Coronary artery (tissue), 2 donors: ENCODE measurements around the gene UBASH3B.
"Not testable (repeated sequence)": the region's sequence is repeated elsewhere in the genome, so short reads cannot be mapped to it uniquely, and the experiment has no call there.

Experiments used
- DNase-seq: peaks from one replicate; pipeline ENCODE4 v3.0.0-alpha.2; 2017; ENCODE audit warnings: low spot score
- H3K27ac ChIP-seq, 2 donors: fragments of 200-600 bp; sonication (generic); one replicate each; pipeline ENCODE4 v1.5.1; 2016 to 2019
- H3K4me3 ChIP-seq: fragments of 200-600 bp; sonication (generic); 2 replicates; pipeline ENCODE4 v1.5.1; 2016; ENCODE audit warnings: mild to moderate bottlenecking, moderate library complexity
- TF ChIP-seq, protein P1 (sequence below): fragments of 200-600 bp; sonication (generic); IDR thresholded peaks from one replicate; pipeline ENCODE4 v1.5.1; 2019; ENCODE audit warnings: antibody characterized with exemption

UBASH3B gene

GRCh38 chr11:122861631-122862030 is 206.1 kb downstream of the UBASH3B start:
- Histone ChIP-seq H3K27ac (no peak overlapping the region), H3K4me3 (no peak overlapping the region)
- no peak for DNase-seq
- TF ChIP-seq, protein P1, sequence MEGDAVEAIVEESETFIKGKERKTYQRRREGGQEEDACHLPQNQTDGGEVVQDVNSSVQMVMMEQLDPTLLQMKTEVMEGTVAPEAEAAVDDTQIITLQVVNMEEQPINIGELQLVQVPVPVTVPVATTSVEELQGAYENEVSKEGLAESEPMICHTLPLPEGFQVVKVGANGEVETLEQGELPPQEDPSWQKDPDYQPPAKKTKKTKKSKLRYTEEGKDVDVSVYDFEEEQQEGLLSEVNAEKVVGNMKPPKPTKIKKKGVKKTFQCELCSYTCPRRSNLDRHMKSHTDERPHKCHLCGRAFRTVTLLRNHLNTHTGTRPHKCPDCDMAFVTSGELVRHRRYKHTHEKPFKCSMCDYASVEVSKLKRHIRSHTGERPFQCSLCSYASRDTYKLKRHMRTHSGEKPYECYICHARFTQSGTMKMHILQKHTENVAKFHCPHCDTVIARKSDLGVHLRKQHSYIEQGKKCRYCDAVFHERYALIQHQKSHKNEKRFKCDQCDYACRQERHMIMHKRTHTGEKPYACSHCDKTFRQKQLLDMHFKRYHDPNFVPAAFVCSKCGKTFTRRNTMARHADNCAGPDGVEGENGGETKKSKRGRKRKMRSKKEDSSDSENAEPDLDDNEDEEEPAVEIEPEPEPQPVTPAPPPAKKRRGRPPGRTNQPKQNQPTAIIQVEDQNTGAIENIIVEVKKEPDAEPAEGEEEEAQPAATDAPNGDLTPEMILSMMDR = no peak

GRCh38 chr11:122862091-122862490 is 206.6 kb downstream of the UBASH3B start:
- DNase-seq = no peak

DNA sequence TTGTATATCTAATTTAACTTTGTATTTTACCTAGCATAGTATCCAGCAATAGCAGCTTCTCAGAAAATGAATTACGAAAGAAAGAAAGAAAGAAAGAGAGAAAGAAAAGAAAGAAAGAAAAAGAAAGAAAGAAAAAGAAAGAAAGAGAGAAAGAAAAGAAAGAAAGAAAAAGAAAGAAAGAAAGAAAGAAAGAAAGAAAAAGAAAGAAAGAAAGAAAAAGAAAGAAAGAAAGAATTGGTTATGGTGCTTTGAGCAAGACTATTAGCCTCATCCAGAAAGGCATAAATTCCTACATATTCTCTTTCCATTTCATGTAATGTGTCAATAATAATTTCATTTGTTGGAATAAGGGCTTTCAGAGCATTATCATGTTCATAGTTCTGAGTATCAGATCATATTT is 207.6 kb downstream of the UBASH3B start:
- not testable (repeated sequence) for DNase-seq, H3K4me3 ChIP-seq, H3K27ac ChIP-seq

More at GRCh38 chr11:122862091-122862490, 206.6 kb downstream of the UBASH3B start:
- Histone ChIP-seq H3K27ac (no peak overlapping the region), H3K4me3 (no peak overlapping the region)
- TF ChIP-seq, protein P1 = no peak

DNA sequence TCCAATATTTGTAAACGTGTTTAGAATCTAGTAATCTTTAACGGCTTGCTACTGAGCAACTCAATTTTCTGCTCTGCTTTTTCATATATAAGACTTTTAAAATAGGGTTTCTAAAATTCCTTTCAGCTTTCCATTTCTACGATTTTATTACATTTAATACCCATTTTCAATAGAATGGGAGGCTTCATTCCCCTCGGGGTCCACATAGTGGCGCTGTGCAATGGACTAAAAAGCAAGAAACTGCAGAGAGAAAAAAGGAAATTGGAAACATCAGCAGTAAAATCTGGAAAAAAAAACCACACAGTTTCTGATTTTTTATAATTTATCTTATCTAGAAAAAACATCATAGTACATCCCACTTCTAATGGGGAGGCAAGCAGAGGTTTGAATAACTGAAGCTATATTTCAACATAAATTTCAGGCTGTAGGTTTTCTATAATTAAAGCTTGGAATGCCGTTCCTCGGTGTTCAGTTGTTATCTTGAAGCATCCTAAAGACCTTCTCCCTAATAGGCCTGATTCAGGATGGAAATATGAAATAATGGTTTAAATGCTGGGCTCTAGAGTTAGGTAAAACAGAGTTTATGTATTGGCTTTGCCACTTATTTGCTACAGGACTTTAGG is 208.3 kb downstream of the UBASH3B start:
- no peak overlapping the region for H3K27ac ChIP-seq
- no peak for DNase-seq
- TF ChIP-seq, protein P1 = peak; percentile 66
- H3K4me3 ChIP-seq = peak overlapping the region; percentile 41
